HG02943 (cell line): ENCODE measurements around the gene LHX3.

ENCODE experiments used
- ATAC-seq: cut with Tn5 transposase; IDR thresholded peaks from one replicate; pipeline ENCODE4 v1.9.1; 2021; ENCODE audit warnings: mild to moderate bottlenecking, low read depth, moderate library complexity; ENCODE audit not compliant: unreplicated experiment

The LHX3 gene

GRCh38 chr9:136147038-136147889 is 57.7 kb downstream of the LHX3 start:
- ATAC-seq, result no peak
